Ureter (tissue), 1 donor: ENCODE results near the gene CARD11. TPM values are rescaled to one million over a fixed set of nuclear protein-coding genes. Genes with fewer than 3 reads are reported as not detected.

Experiments used
- DNase-seq: peaks from one replicate; pipeline ENCODE4 v3.0.0-alpha.2; 2020; ENCODE audit warnings: low spot score
- total RNA-seq: library from RNA; stranded (reverse); gene quantifications from one replicate; pipeline ENCODE4 v1.2.4, GENCODE V29; 2023
- donor health status: DM: yes; HTN: yes; CAD: no.

The CARD11 gene
- total RNA-seq, 1 donor from 2014 or later: 52.3 TPM

GRCh38 chr7:2941216-2941859, 102.3 kb downstream of the CARD11 start:
- DNase-seq: peak; percentile 1

GRCh38 chr7:2940466-2940865, 103.2 kb downstream of the CARD11 start:
- DNase-seq: no peak

- no peak for DNase-seq
Observed at GRCh38 chr7:2939193-2939885, 104.3 kb downstream of the CARD11 start.

GRCh38 chr7:2938514-2939192, 105.0 kb downstream of the CARD11 start:
- DNase-seq: no peak

GRCh38 chr7:2937701-2938513, 105.8 kb downstream of the CARD11 start:
- no peak for DNase-seq

GRCh38 chr7:2936891-2937580, 106.6 kb downstream of the CARD11 start:
- no peak for DNase-seq

- DNase-seq: no peak
Observed at GRCh38 chr7:2936301-2936700, 107.4 kb downstream of the CARD11 start.

GRCh38 chr7:2934984-2935740, 108.5 kb downstream of the CARD11 start:
- no peak for DNase-seq

GRCh38 chr7:2934211-2934731, 109.4 kb downstream of the CARD11 start:
- no peak for DNase-seq

GRCh38 chr7:2932402-2933251, 111.0 kb downstream of the CARD11 start:
- DNase-seq: no peak

GRCh38 chr7:2931034-2931415, 112.6 kb downstream of the CARD11 start:
- DNase-seq: no peak

GRCh38 chr7:2930310-2931033, 113.2 kb downstream of the CARD11 start:
- DNase-seq: no peak

GRCh38 chr7:2929321-2930201, 114.1 kb downstream of the CARD11 start:
- no peak for DNase-seq

- no peak for DNase-seq
Observed at GRCh38 chr7:2928613-2929311, 114.9 kb downstream of the CARD11 start.

- DNase-seq: no peak
Observed at GRCh38 chr7:2928256-2928612, 115.4 kb downstream of the CARD11 start.

- DNase-seq: no peak
Observed at GRCh38 chr7:2927592-2927991, 116.1 kb downstream of the CARD11 start.

- DNase-seq: no peak
Observed at GRCh38 chr7:2926896-2927405, 116.7 kb downstream of the CARD11 start.
